H9 (cell line): ENCODE measurements around the gene HYDIN. TPM values are rescaled to one million over a fixed set of nuclear protein-coding genes. Genes with fewer than 3 reads are reported as not detected.
A peak's percentile ranks its signal among the peaks of the same experiment; 100 is the strongest.

Source experiments
- DNase-seq: peaks from one replicate; pipeline ENCODE4 v3.0.0-alpha.2; 2017
- H2AFZ ChIP-seq: one replicate; pipeline ENCODE4 v1.6.1; 2013; ENCODE audit warnings: mild to moderate bottlenecking, low read length, control low read depth, moderate library complexity
- H2AK5ac ChIP-seq: 2 replicates; pipeline ENCODE4 v1.6.1; 2013; ENCODE audit warnings: low read length, control low read depth, mixed read lengths; ENCODE audit not compliant: insufficient read length
- H2BK120ac ChIP-seq: one replicate; pipeline ENCODE4 v1.6.1; 2013; ENCODE audit warnings: low read depth, mild to moderate bottlenecking, low read length, control low read depth, inconsistent platforms; ENCODE audit not compliant: poor library complexity, severe bottlenecking
- H2BK12ac ChIP-seq: 2 replicates; pipeline ENCODE4 v1.6.1; 2013; ENCODE audit warnings: low read length, control low read depth, mixed read lengths, low read depth; ENCODE audit not compliant: insufficient read length
- H2BK15ac ChIP-seq: 2 replicates; pipeline ENCODE4 v1.6.1; 2013; ENCODE audit warnings: low read depth, low read length, control low read depth
- H2BK20ac ChIP-seq: one replicate; pipeline ENCODE4 v1.6.1; 2013; ENCODE audit warnings: low read depth, mild to moderate bottlenecking, low read length, control low read depth, inconsistent platforms; ENCODE audit not compliant: poor library complexity, severe bottlenecking
- H2BK5ac ChIP-seq: 2 replicates; pipeline ENCODE4 v1.6.1; 2013; ENCODE audit warnings: low read length, control low read depth, mixed read lengths; ENCODE audit not compliant: insufficient read length
- H3K14ac ChIP-seq: 2 replicates; pipeline ENCODE4 v1.6.1; 2013; ENCODE audit warnings: low read length, control low read depth; ENCODE audit not compliant: insufficient read depth
- H3K18ac ChIP-seq: 2 replicates; pipeline ENCODE4 v1.6.1; 2013; ENCODE audit warnings: low read depth, mild to moderate bottlenecking, mixed read lengths, low read length, control low read depth; ENCODE audit not compliant: insufficient read length
- H3K23ac ChIP-seq: 2 replicates; pipeline ENCODE4 v1.6.1; 2013; ENCODE audit warnings: low read length, control low read depth, mixed read lengths, low read depth; ENCODE audit not compliant: insufficient read length
- H3K23me2 ChIP-seq: 2 replicates; pipeline ENCODE4 v1.6.1; 2013; ENCODE audit warnings: low read depth, mild to moderate bottlenecking, mixed read lengths, low read length, control low read depth; ENCODE audit not compliant: insufficient read length, poor library complexity, severe bottlenecking
- H3K27ac ChIP-seq: 2 replicates; pipeline ENCODE4 v1.5.1; 2013; ENCODE audit warnings: low read length, control low read depth, mixed read lengths, low read depth; ENCODE audit not compliant: insufficient read length
- H3K27me3 ChIP-seq: 2 replicates; pipeline ENCODE4 v1.6.1; 2013; ENCODE audit warnings: low read length, control low read depth, inconsistent platforms; ENCODE audit not compliant: insufficient read depth
- H3K4ac ChIP-seq: 2 replicates; pipeline ENCODE4 v1.6.1; 2013; ENCODE audit warnings: low read depth, mild to moderate bottlenecking, control low read depth, inconsistent platforms, low read length, moderate library complexity
- H3K4me1 ChIP-seq: 2 replicates; pipeline ENCODE4 v1.6.1; 2013; ENCODE audit warnings: low read length, control low read depth, inconsistent platforms; ENCODE audit not compliant: insufficient read depth
- H3K4me2 ChIP-seq: 2 replicates; pipeline ENCODE4 v1.6.1; 2013; ENCODE audit warnings: low read length, control low read depth, mixed read lengths; ENCODE audit not compliant: insufficient read length, insufficient read depth
- H3K56ac ChIP-seq: 2 replicates; pipeline ENCODE4 v1.6.1; 2013; ENCODE audit warnings: low read depth, mild to moderate bottlenecking, mixed read lengths, low read length, control low read depth; ENCODE audit not compliant: insufficient read length
- H3K79me1 ChIP-seq: 2 replicates; pipeline ENCODE4 v1.6.1; 2013; ENCODE audit warnings: low read depth, mild to moderate bottlenecking, moderate library complexity, low read length, control low read depth, inconsistent platforms; ENCODE audit not compliant: insufficient read depth, poor library complexity, severe bottlenecking
- H3K79me2 ChIP-seq: 2 replicates; pipeline ENCODE4 v1.6.1; 2013; ENCODE audit warnings: low read length, control low read depth, inconsistent platforms; ENCODE audit not compliant: insufficient read depth
- H3K9ac ChIP-seq: 2 replicates; pipeline ENCODE4 v1.6.1; 2013; ENCODE audit warnings: low read length, control low read depth, mixed read lengths; ENCODE audit not compliant: insufficient read length; ENCODE audit errors: extremely low read depth
- H3K9me3 ChIP-seq: one replicate; pipeline ENCODE4 v1.6.1; 2013; ENCODE audit warnings: low read depth, low read length, inconsistent platforms; ENCODE audit not compliant: control insufficient read depth
- H3T11ph ChIP-seq: one replicate; pipeline ENCODE4 v1.6.1; 2013; ENCODE audit warnings: mild to moderate bottlenecking, low read length, control low read depth, inconsistent platforms
- H4K20me1 ChIP-seq: one replicate; pipeline ENCODE4 v1.6.1; 2013; ENCODE audit not compliant: control insufficient read depth, insufficient read length, insufficient read depth
- H4K5ac ChIP-seq: 2 replicates; pipeline ENCODE4 v1.6.1; 2013; ENCODE audit warnings: low read depth, mild to moderate bottlenecking, mixed read lengths, low read length, control low read depth; ENCODE audit not compliant: insufficient read length
- H4K8ac ChIP-seq: replicated peaks from 2 replicates; pipeline ENCODE4 v1.6.1; 2013; ENCODE audit warnings: low read length, control low read depth, mixed read lengths, low read depth; ENCODE audit not compliant: insufficient read length
- H4K91ac ChIP-seq: 2 replicates; pipeline ENCODE4 v1.6.1; 2013; ENCODE audit warnings: low read depth, mild to moderate bottlenecking, moderate library complexity, mixed read lengths, low read length, control low read depth; ENCODE audit not compliant: insufficient read length
- H3K27ac Mint-ChIP-seq, 3 experiments: 2 replicates in 2 of 3; 3 replicates in 1 of 3; pipeline ENCODE4 v1.8.0; 2020 to 2021; ENCODE audit warnings: mixed read lengths in 3 of 3, mild to moderate bottlenecking in 1 of 3, moderate library complexity in 1 of 3
- H3K27me3 Mint-ChIP-seq: 2 replicates; pipeline ENCODE4 v1.8.0; 2021; ENCODE audit warnings: low read depth, mild to moderate bottlenecking, moderate library complexity, mixed read lengths
- H3K36me3 Mint-ChIP-seq, 3 experiments: 2 replicates in 2 of 3; 3 replicates in 1 of 3; pipeline ENCODE4 v1.8.0; 2020 to 2021; ENCODE audit warnings: low read depth in 3 of 3, mixed read lengths in 3 of 3; ENCODE audit not compliant: insufficient read depth in 1 of 3
- H3K4me1 Mint-ChIP-seq, 2 experiments: 2 replicates each; pipeline ENCODE4 v1.8.0; 2020; ENCODE audit warnings: mixed read lengths in 2 of 2
- H3K4me3 Mint-ChIP-seq, 2 experiments: 2 replicates in 1 of 2; 3 replicates in 1 of 2; pipeline ENCODE4 v1.8.0; 2020 to 2021; ENCODE audit warnings: mild to moderate bottlenecking in 2 of 2, mixed read lengths in 2 of 2, moderate library complexity in 1 of 2
- H3K9me3 Mint-ChIP-seq, 2 experiments: 2 replicates in 1 of 2; 3 replicates in 1 of 2; pipeline ENCODE4 v1.8.0; 2020; ENCODE audit warnings: mild to moderate bottlenecking in 2 of 2, mixed read lengths in 2 of 2, moderate library complexity in 1 of 2
- WGBS: extraction: QIAGEN DNeasy Blood & Tissue Kit; methylation state at CpG from one replicate; pipeline ENCODE4 v1.1.7; 2013; ENCODE audit warnings: missing lambda C conversion rate, low lambda C conversion rate, mixed read lengths; ENCODE audit not compliant: insufficient read length; ENCODE audit errors: extremely low coverage; 5-methylcytosine and 5-hydroxymethylcytosine counted together
- total RNA-seq: library from RNA; stranded (reverse); gene quantifications from 2 replicates; pipeline ENCODE4 v1.2.1, GENCODE V29; 2021
- TF ChIP-seq, protein P1 (sequence below): fragments of 200-600 bp; sonication (generic); conservative IDR thresholded peaks from 3 replicates; pipeline ENCODE4 v1.8.0; 2021; ENCODE audit warnings: antibody characterized with exemption, mild to moderate bottlenecking

Gene HYDIN
- total RNA-seq, 1 experiment from 2014 or later, result 1.7 TPM

DNA sequence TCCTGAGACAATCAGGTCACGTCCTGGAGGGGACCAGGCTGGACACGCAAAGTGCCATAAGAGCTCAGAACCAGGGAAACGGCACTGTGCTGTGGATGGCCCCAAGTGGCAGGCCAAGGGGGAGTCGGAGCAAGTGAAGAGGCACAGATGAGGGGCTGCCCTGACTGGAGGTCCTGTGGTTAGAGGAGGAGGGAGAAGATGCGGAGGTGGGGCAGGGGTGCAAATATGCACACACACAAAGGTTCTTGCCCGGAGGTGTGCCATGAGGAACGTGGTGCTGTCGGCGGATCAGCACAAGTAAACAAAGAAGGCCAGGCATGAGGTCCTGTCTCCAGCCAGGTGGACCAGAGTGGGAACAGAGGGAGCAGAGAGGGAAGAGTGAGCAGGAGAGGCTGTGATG, 453.0 kb downstream of the HYDIN start:
- H3K27ac Mint-ChIP-seq, result peak overlapping the region in 1 of 3 experiments; percentile 32; a peak in 2 of 7 replicates
- Histone ChIP-seq H3K14ac (no peak overlapping the region), H3K56ac (no peak overlapping the region), H4K20me1 (no peaks in the 10 kb centered on the region), H4K91ac (no peak overlapping the region), H3K23ac (no peak overlapping the region), H3K9me3 (no peaks in the 10 kb centered on the region), H2BK15ac (no peak overlapping the region), H3K9ac (no peak overlapping the region), H3K23me2 (no peaks in the 10 kb centered on the region), H4K5ac (no peak overlapping the region), H3K79me2 (no peaks in the 10 kb centered on the region), H3K4me1 (no peaks in the 10 kb centered on the region), H2BK20ac (no peak overlapping the region), H3K4me2 (no peak overlapping the region), H3K4ac (no peak overlapping the region), H2AFZ (no peak overlapping the region), H2BK120ac (no peak overlapping the region), H2AK5ac (no peak overlapping the region), H2BK5ac (no peak overlapping the region), H3T11ph (no peak overlapping the region), H3K79me1 (no peaks in the 10 kb centered on the region), H3K27me3 (no peaks in the 10 kb centered on the region), H2BK12ac (no peak overlapping the region), H3K27ac (no peak overlapping the region), H3K18ac (no peak overlapping the region), H4K8ac (no peak overlapping the region)
- no peaks in the 10 kb centered on the region; a peak in 2 of 5 replicates for H3K9me3 Mint-ChIP-seq
- no peak overlapping the region; a peak in 1 of 5 replicates for H3K4me3 Mint-ChIP-seq
- TF ChIP-seq, protein P1, sequence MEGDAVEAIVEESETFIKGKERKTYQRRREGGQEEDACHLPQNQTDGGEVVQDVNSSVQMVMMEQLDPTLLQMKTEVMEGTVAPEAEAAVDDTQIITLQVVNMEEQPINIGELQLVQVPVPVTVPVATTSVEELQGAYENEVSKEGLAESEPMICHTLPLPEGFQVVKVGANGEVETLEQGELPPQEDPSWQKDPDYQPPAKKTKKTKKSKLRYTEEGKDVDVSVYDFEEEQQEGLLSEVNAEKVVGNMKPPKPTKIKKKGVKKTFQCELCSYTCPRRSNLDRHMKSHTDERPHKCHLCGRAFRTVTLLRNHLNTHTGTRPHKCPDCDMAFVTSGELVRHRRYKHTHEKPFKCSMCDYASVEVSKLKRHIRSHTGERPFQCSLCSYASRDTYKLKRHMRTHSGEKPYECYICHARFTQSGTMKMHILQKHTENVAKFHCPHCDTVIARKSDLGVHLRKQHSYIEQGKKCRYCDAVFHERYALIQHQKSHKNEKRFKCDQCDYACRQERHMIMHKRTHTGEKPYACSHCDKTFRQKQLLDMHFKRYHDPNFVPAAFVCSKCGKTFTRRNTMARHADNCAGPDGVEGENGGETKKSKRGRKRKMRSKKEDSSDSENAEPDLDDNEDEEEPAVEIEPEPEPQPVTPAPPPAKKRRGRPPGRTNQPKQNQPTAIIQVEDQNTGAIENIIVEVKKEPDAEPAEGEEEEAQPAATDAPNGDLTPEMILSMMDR, result no peak
- DNase-seq, result no peak
- no CpG with 5 or more reads among the region's 9 CpGs for WGBS
- peaks cover 2% of the 10 kb centered on the region; the same call in 1 of the 2 replicates for H3K27me3 Mint-ChIP-seq
- H3K36me3 Mint-ChIP-seq, result peaks cover 34 to 58% (median 40%) of the 10 kb centered on the region in 3 experiments
- peaks cover 3 to 7% of the 10 kb centered on the region in 2 experiments for H3K4me1 Mint-ChIP-seq
